ENCODE results near the gene MARF1.

GRCh38 chr16:15639061-15639568 is 3.8 kb downstream of the MARF1 start:
- TF ChIP-seq, protein P1, sequence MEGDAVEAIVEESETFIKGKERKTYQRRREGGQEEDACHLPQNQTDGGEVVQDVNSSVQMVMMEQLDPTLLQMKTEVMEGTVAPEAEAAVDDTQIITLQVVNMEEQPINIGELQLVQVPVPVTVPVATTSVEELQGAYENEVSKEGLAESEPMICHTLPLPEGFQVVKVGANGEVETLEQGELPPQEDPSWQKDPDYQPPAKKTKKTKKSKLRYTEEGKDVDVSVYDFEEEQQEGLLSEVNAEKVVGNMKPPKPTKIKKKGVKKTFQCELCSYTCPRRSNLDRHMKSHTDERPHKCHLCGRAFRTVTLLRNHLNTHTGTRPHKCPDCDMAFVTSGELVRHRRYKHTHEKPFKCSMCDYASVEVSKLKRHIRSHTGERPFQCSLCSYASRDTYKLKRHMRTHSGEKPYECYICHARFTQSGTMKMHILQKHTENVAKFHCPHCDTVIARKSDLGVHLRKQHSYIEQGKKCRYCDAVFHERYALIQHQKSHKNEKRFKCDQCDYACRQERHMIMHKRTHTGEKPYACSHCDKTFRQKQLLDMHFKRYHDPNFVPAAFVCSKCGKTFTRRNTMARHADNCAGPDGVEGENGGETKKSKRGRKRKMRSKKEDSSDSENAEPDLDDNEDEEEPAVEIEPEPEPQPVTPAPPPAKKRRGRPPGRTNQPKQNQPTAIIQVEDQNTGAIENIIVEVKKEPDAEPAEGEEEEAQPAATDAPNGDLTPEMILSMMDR (IDR thresholded peaks at IDR 0.05) = no peak
- TF ChIP-seq POLR2A (IDR thresholded peaks at IDR 0.05) = no peak
